K562 (cell line): ENCODE measurements around the gene RNF144A. TPM values are rescaled to one million over a fixed set of nuclear protein-coding genes. Genes with fewer than 3 reads are reported as not detected.

ENCODE experiments used
- ATF1 ChIP-seq, 2 experiments: fragments of 450-650 bp in 1 of 2; IDR thresholded peaks; 2 replicates each; pipeline ENCODE4 v1.6.1; 2016; ENCODE audit warnings: missing compliant biosample characterization in 1 of 2, missing genetic modification characterization in 1 of 2
- BRD4 ChIP-seq: fragments of 200-600 bp; sonication (generic); IDR thresholded peaks from 2 replicates; pipeline ENCODE4 v1.6.1; 2017; ENCODE audit warnings: inconsistent platforms
- GMEB1 ChIP-seq: fragments of 250-450 bp; sonication (Bioruptor Pico); IDR thresholded peaks from 2 replicates; pipeline ENCODE4 v1.4.0; 2020; ENCODE audit warnings: mild to moderate bottlenecking
- L3MBTL2 ChIP-seq: fragments of 450-650 bp; IDR thresholded peaks from 2 replicates; pipeline ENCODE4 v1.6.1; 2016; ENCODE audit warnings: mild to moderate bottlenecking, moderate library complexity
- LCOR ChIP-seq: sonication (generic); formaldehyde crosslinking; IDR thresholded peaks from 2 replicates; pipeline ENCODE4 v1.8.0; 2022; ENCODE audit warnings: mild to moderate bottlenecking, missing genetic modification reagents
- NCOA2 ChIP-seq, 2 experiments: fragments of 450-650 bp; IDR thresholded peaks; 2 replicates each; pipeline ENCODE4 v1.6.1; 2018; ENCODE audit warnings: mild to moderate bottlenecking in 2 of 2, moderate library complexity in 1 of 2; ENCODE audit not compliant: partially characterized antibody in 2 of 2
- PCBP1 ChIP-seq: fragments of 200-400 bp; formaldehyde crosslinking; IDR thresholded peaks from 2 replicates; pipeline ENCODE4 v1.6.1; 2018; ENCODE audit warnings: mild to moderate bottlenecking, low read depth, low read length; ENCODE audit not compliant: poor library complexity, severe bottlenecking
- SFPQ ChIP-seq: fragments of 200-400 bp; formaldehyde crosslinking; IDR thresholded peaks from 2 replicates; pipeline ENCODE4 v1.6.1; 2017; ENCODE audit warnings: mild to moderate bottlenecking, low read depth, low read length, moderate library complexity
- ZFP36 ChIP-seq: fragments of 150-350 bp; IDR thresholded peaks from 2 replicates; pipeline ENCODE4 v1.6.1; 2018; ENCODE audit warnings: low read length, low read depth; ENCODE audit not compliant: partially characterized antibody
- ZNF707 ChIP-seq: fragments of 250-450 bp; sonication (Bioruptor Pico); conservative IDR thresholded peaks from 2 replicates; pipeline ENCODE4 v1.8.0; 2022; ENCODE audit warnings: inconsistent platforms, mild to moderate bottlenecking, moderate library complexity
- ZNF717 ChIP-seq: fragments of 250-450 bp; sonication (Bioruptor Pico); IDR thresholded peaks from 2 replicates; pipeline ENCODE4 v1.5.0; 2021
- polyA plus RNA-seq, 8 experiments: library from polyadenylated mRNA; depleted of rRNA in 4 of 8; stranded (reverse) in 5 of 8; unstranded in 3 of 8; fragments of >200 nt; fragmentation: Nextera tagmentation in 2 of 8; fragmentation: Illumina TruSeq in 1 of 8; extraction: Ambion mirVana in 2 of 8; extraction: Trizol in 1 of 8; gene quantifications; 2 replicates each; pipeline versions ENCODE4 v1.2.1 to v1.2.3, GENCODE V29; 2011 to 2014; ENCODE audit warnings: inconsistent platforms in 1 of 8, missing spikeins in 1 of 8
- total RNA-seq, 7 experiments: library from RNA; depleted of rRNA in 6 of 7; stranded (reverse); fragments of >200 nt in 6 of 7; fragmentation: Illumina TruSeq in 2 of 7; extraction: Trizol in 2 of 7; gene quantifications; 2 replicates each; pipeline versions ENCODE4 v1.2.1 to v1.2.3, GENCODE V29; 2011 to 2021; ENCODE audit warnings: low replicate concordance in 1 of 7
- TF ChIP-seq, protein P1 (sequence below): fragments of 450-650 bp; IDR thresholded peaks from 2 replicates; pipeline ENCODE4 v1.6.1; 2018; ENCODE audit not compliant: partially characterized antibody

The RNF144A gene
- total and polyA plus RNA-seq, 9 of the 15 experiments (the other 6 are each of a cell fraction or from before 2014, with no cell fraction given) = 0.96 to 11.3 (median 6.2) TPM

DNA sequence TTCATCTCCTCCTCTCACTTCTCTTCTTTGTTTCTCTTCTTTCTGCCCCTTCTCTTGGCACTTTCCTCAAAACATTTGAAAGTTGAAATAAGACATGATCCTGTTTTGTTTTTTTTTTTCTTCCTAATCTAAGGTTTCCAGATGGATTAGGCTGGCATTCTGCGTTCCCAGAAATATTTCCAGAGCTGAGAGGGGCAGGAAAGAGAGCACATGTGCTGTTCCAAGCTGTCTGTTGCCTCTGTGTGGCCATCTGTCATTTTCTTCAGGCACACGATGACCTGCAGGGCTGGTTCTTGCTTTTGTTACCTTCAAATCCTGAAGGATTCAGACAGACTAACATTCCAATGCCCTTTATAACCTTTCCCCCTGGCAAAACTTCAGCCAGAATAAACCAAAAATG lies 142.9 kb downstream of the RNF144A start (continued):
- TF ChIP-seq SFPQ (no peak), BRD4 (no peak), LCOR (CRISPR knock-in tag) (no peak), ZNF717 (no peak), NCOA2 (IDR thresholded peaks at IDR 0.05; ENCODE audit: partially characterized antibody in 2 of 2) (no peak), ZNF707 (no peak), ATF1 (CRISPR knock-in tag; IDR thresholded peaks at IDR 0.05) (no peak), ATF1 (tag; IDR thresholded peaks at IDR 0.05) (no peak), PCBP1 (no peak), L3MBTL2 (no peak), ZFP36 (no peak), GMEB1 (CRISPR knock-in tag) (no peak)
- TF ChIP-seq, protein P1, sequence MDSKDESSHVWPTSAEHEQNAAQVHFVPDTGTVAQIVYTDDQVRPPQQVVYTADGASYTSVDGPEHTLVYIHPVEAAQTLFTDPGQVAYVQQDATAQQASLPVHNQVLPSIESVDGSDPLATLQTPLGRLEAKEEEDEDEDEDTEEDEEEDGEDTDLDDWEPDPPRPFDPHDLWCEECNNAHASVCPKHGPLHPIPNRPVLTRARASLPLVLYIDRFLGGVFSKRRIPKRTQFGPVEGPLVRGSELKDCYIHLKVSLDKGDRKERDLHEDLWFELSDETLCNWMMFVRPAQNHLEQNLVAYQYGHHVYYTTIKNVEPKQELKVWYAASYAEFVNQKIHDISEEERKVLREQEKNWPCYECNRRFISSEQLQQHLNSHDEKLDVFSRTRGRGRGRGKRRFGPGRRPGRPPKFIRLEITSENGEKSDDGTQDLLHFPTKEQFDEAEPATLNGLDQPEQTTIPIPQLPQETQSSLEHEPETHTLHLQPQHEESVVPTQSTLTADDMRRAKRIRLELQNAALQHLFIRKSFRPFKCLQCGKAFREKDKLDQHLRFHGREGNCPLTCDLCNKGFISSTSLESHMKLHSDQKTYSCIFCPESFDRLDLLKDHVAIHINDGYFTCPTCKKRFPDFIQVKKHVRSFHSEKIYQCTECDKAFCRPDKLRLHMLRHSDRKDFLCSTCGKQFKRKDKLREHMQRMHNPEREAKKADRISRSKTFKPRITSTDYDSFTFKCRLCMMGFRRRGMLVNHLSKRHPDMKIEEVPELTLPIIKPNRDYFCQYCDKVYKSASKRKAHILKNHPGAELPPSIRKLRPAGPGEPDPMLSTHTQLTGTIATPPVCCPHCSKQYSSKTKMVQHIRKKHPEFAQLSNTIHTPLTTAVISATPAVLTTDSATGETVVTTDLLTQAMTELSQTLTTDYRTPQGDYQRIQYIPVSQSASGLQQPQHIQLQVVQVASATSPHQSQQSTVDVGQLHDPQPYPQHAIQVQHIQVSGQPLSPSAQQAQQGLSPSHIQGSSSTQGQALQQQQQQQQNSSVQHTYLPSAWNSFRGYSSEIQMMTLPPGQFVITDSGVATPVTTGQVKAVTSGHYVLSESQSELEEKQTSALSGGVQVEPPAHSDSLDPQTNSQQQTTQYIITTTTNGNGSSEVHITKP = no peak
